GM21786 (cell line): Measurements from ENCODE around the gene ATAD3A.
"Not testable (repeated sequence)": the region's sequence is repeated elsewhere in the genome, so short reads cannot be mapped to it uniquely, and the experiment has no call there.

ENCODE experiments used
- ATAC-seq: cut with Tn5 transposase; IDR thresholded peaks from one replicate; pipeline ENCODE4 v1.9.1; 2021; ENCODE audit not compliant: unreplicated experiment

Gene ATAD3A

DNA sequence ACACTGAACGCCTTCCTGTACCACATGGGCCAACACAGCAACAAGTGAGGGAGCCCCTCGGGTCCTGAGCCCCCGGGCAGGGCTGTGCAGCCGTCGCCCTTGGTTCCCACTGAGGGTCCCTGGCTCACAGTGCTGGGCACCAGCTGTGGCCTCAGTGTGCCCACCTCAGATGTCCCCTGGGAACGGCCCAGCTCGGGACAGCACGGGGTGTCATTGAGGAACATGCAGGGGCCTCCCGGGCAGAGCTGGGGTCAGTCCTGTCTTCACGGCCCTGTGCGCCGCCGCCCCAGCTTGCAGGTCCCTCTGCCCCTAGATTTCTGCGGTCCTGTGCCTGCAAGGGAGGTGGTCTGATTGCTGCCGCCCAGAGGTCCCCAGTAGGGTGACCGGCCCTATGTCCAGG is 22.7 kb upstream of the ATAD3A start:
- ATAC-seq, result no peak

DNA sequence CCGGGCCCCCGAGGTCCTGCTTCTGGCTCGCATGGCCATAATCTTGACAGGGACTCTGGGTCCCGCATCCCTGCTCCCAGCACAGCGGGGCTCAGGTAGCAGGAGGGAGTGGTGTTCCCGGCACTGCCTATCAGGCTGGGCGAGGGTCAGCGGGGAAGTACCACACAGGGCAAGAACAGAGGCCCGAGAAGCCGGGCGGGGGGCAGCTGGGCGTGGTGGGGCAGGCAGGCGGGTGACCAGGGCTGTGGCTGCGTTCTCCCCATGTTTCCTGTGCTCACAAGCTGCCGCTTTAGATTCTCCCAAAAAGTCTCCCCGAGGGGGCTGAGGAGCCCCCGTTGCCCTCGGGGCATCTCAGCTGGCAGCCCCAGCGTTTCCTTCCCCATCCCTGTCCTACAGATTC is 22.1 kb upstream of the ATAD3A start:
- no peak for ATAC-seq

DNA sequence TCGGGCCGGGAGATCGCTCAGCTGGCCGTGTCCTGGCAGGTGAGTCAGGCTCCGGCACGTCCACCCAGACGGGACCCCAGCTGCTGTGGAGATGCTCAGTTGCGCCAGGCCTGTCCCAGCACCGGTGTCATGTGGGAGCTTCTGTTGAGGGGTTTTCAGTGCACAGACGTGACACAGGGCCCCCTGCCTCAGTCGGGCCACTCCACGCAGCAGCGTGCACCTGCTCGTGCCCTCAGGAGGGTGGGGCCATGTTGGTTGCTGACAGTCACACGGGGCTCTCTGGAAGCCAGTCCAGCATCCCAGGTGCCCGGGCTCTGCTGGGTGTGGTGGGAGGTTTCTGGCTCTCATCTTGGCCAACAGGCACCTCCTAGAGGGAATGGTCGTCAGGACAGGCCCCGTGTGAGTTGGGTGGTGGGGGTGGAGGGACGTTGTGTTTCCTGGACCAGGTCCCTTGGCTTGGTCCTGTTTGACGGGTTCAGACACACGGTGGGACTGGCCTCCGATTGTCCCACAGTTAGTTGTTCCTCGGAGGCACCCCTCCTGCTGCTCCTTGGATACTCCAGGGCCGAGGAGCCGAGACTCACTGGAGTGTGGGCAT is 21.2 kb upstream of the ATAD3A start:
- no peak for ATAC-seq

DNA sequence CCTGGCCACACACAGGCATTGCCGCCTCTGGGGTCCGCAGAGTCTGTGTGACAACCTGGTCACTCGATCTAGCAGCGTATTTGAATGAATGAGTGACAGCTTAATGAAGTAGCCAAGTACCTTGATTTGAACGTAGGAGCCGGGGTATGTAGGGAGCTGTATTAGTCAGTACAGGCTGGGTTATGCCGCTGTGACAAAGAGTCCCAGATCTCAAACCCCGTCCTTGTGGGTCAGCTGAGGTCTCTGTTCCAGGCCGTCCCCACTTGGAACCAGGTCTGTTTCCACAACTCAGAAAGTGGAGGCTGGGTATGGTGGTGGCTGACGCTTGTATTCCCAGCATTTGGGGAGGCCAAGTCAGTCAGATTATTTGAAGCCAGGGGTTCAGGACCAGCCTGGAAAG is 20.4 kb upstream of the ATAD3A start:
- ATAC-seq, result no peak

DNA sequence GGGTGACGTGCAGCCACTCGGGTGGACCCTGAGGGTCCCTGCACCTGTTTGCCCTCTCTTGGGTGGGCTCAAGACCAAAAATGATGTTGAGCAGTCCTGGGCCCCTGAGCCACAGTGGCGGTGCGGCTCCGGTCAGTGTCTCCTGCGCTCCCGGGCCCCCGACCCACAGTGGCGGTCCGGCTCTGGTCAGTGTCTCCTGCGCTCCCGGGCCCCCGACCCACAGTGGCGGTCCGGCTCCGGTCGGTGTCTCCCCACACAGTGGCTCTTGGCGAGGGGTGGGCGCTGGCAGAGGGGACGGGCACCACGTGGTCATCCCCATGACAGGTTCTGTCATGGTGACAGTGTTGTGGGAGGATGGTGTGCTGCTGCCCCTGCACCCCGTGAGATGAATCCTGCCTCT is 17.7 kb upstream of the ATAD3A start:
- ATAC-seq, result not testable (repeated sequence)

DNA sequence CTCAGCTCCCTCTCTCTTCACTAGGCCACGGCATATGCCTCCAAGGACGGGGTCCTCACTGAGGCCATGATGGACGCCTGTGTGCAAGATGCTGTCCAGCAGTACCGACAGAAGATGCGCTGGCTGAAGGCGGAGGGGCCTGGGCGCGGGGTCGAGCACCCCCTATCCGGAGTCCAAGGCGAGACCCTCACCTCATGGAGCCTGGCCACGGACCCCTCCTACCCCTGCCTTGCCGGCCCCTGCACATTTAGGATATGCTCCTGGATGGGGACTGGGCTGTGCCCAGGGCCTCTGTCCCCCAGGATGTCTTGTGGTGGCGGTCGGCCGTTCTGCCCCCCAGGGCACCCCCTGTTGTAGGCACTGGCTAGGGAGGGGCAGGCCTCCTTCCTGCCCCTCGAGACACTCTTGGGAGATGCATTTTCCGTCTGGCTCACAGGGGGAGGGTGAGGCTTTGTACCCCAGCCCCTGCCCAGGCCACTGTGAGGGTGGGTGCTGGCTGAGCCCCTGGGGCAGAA is 16.4 kb upstream of the ATAD3A start:
- not testable (repeated sequence) for ATAC-seq

DNA sequence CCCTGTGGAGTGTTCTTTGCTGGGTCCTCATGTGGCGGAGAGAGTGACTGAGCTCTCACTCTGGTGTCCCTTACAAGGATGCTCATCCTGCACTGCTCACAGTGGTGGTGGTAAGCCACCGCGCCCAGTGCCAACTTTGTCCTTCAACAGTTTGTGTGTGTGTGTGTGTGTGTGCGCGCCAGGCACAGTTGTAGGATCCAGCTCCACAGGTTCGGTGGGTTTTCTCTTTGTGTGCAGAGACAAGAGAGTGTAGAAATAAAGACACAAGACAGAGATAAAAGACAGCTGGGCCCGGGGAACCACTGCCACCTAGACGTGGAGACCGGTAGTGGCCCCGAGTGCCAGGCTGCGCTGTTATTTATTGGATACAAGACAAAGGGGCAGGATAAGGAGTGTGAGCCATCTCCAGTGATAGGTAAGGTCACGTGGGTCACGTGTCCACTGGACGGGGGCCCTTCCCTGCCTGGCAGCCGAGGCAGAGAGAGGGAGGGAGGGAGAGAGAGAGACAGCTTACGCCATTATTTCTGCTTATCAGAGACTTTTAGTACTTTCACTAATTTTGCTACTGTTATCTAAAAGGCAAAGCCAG is 7.1 kb upstream of the ATAD3A start:
- ATAC-seq, result not testable (repeated sequence)

DNA sequence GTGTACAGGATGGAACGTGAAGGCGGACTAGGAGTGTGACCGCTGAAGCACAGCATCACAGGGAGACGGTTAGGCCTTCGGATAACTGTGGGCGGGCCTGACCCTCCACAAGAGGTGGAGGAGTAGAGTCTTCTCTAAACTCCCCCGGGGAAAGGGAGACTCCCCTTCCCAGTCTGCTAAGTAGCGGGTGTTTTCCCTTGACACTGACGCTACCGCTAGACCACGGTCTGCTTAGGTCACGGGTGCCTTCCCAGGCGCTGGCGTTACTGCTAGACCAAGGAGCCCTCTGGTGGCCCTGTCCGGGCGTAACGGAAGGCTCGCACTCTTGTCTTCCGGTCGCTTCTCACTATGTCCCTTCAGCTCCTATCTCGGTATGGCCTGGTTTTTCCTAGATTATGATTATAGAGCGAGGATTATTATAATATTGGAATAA is 6.6 kb upstream of the ATAD3A start:
- ATAC-seq, result peak; percentile 65

DNA sequence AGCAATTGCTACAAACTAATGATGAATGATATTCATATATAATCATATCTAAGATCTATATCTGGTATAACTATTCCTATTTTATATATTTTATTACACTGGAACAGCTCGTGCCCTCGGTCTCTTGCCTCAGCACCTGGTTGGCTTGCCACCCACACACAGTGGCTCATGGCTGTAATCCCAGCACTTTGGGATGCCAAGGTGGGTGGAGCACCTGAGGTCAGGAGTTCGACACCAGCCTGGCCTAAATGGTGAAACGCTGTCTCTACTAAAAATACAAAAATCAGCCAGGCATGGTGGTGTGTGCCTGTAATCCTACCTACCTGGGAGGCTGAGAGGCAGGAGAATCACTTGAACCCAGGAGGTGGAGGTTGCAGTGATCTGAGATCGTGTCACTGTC is 6.2 kb upstream of the ATAD3A start:
- ATAC-seq, result not testable (repeated sequence)

DNA sequence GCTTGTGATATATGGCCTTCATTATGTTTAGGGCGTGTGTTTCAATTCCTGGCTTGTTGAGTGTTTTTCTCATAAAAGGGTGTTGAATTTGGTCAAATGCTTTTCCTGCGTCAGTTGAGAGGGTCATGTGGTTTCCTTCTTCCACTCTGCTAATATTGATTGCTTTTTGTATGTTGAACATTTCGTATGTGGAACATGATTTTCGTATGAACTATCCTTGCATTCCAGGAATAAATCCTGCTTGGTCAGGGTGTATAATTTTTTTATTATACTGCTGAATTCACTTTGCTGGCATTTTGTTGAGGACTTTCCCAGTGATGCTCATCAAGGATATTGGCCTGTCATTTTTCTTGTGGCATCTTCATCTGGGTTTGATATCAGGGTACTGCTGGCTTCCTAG is 4.7 kb upstream of the ATAD3A start:
- ATAC-seq, result no peak

DNA sequence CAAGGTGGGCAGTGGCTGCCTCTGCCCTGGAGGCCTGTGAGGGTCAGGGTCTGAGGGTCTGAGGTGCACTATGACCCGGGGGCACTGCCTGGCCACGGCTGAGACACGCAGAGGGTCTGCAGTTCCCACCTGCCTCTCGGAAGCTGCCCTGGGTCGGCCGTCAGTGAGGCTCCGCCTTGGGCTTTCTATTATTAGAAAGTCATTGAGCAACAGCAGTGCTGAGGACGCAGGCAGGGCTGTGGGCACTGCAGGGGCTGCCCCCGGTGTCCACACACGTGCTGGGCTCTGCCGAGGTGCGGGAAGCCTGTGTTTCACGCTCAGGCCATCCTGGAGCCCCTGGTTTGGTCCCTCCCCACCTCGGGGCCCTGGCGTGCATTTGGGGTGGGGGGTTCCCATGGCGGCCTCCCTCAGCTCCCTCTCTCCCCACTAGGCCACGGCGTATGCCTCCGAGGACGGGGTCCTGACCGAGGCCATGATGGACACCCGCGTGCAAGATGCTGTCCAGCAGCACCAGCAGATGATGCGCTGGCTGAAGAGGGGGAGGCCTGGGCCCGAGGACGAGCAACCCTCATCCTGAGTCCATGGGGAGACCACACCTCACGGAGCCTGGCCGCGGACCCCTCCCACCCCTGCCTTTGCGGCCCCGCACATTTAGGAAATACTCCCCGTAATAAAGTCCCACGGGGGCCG is 3.0 kb upstream of the ATAD3A start:
- ATAC-seq, result not testable (repeated sequence)

DNA sequence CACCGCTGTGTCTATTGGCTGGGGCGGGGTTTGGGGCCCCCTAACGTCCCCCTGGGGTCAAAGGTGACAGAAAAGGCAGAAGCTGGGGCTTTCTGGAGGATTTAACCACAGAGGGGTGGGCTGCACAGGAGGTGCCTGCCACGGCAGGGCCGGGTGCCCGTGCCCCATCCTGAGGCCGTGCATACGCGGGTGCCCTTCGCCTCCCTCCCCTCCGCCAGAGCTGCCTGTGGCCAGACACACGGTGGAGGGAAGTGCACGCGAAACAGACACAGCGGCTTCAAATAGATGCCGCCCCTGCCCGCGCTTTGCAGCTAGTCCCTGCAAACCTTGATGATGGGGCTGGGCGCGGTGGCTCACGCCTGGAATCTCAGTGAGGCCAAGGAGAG is 2.5 kb upstream of the ATAD3A start:
- not testable (repeated sequence) for ATAC-seq

DNA sequence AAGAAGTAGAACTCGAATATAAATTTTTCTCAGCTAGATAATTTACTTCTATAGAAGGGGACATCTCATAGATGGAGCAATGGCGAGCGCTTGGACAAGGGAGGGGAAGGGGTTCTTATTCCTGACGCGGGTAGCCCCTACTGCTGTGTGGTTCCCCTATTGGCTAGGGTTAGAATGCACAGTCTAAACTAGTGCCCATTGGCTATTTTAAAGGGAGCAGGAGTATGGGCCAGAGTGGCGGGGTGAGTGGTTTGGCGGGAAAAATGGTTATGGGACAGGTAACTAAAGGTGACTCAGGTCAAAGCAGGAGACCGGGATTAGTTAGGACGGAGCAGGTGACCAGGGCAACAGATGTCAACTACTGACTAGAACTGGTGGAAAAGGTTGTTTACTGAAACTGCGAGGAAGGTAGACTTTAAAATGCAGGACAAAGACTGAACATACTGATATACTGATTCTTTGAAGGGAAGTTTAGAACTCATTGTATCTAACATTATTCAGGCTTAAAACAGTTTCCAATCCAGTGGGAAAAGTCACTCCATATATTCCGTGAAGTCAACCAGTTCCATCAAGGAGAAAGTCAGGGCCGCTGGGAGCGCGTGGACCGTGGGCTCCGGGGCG is 940 bp upstream of the ATAD3A start:
- ATAC-seq, result no peak

DNA sequence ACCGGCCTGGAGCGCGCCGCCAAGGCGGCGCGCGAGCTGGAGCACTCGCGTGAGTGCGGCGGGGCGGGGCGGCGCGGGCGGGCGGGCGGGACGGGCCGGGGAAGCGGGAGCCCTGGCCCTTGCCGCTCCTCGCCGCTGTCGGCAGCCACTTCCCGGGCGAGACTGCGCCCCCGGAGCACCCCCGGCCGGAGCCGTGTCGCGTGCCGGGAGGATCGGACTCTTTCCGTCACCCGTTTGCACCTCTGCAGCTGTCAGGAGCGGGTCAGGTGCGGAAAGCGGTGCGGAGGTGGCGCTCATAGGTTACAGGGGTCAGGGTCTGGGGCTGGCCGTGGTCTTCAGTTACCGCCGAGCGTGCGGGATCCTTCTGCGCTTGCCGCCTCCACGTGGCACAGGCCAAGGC is 463 bp downstream of the ATAD3A start:
- not testable (repeated sequence) for ATAC-seq

DNA sequence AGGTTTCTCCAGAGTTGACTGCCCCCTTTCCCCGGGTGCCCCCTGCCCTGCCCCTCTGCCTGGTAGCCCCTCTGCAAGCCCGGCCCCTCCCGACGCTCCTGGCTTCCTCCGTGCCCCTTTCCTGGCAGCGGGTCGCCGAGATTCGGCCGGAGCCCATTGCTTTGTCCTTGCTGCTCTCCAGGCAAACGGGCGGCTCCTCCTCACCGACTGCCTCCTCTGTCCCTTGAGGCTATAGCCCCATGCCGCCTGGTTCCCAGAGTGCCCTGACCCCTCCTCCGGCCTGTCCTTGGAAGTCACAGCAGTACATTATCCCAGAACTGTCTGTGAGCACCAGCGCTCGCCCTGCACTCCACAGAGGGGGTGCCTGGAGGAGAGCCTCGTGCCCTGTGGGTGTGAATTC is 1.7 kb downstream of the ATAD3A start:
- ATAC-seq, result not testable (repeated sequence)

DNA sequence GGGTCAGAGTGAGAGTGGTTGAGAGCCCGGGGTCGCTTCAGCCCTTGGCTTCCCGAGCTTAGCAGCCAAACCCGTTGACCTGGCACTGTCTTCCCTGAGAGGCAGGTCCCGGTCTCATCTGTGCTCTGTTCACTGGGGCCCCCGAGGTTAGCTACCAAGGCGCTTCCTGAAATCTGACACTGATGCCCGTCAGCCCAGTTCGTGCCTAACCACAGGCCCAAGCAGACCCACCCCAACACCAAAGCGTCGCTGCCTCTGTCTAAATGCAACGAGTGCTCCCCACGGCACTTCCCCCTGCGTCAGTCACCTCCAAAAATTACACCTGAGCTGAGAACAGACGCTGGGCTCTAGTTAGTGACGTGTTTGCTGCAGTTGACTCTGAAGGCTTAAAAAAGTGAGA is 2.4 kb downstream of the ATAD3A start:
- ATAC-seq, result not testable (repeated sequence)

DNA sequence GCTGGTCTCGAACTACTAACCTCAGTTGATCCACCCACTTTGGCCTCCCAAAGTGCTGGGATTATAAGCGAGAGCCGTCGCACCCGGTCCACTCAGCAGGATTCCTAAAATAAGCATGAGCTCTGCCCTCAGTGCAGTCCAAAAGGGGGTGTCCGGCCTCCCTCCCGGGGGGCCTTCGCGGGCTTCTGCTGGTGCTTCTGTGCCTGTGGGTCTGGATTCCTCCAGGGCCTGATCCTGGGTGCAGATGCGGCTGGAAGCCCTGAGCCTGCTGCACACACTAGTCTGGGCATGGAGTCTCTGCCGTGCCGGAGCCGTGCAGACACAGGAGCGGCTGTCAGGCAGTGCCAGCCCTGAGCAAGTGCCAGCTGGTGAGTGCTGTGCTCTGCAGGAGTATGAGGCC is 5.0 kb downstream of the ATAD3A start:
- not testable (repeated sequence) for ATAC-seq

DNA sequence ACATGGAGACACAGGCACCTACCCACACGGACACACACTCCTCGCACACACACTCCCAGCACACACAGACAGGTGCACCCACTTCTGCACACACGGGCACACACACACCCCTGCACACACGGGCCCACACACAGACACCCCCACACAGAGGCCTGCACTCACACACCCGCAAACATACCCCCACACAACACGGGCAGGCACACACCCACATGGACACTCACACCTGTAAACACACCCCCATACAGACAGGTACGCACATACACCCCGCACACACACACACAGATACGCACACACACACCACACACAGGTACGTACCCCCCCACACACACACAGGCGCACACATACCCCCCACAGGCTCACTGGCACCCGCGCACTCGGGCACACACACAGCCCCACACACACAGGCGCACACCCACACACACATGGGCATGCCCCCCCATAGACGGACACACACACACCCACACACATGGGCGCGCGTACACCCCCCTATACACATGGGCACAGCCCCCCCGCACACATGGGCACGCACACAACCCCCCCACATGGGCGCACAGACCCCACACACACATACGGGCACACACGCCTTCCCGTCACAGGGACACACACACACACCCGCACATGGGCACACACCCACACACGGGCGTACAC is 6.1 kb downstream of the ATAD3A start:
- no peak for ATAC-seq

DNA sequence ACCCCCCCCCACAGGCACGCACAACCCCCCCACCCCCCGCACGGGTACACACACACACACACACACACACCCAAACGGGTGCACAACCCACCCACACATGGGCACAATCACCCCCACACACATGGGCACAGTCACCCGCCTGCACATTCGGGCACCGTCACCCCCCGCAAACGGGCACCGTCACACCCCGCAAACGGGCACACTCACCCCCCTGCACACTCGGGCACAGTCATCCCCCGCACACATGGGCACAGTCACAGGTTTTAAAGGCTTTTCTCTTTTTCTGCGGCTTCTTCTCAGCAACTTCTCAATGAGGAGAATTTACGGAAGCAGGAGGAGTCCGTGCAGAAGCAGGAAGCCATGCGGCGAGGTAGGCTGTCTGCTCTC is 6.7 kb downstream of the ATAD3A start:
- not testable (repeated sequence) for ATAC-seq

DNA sequence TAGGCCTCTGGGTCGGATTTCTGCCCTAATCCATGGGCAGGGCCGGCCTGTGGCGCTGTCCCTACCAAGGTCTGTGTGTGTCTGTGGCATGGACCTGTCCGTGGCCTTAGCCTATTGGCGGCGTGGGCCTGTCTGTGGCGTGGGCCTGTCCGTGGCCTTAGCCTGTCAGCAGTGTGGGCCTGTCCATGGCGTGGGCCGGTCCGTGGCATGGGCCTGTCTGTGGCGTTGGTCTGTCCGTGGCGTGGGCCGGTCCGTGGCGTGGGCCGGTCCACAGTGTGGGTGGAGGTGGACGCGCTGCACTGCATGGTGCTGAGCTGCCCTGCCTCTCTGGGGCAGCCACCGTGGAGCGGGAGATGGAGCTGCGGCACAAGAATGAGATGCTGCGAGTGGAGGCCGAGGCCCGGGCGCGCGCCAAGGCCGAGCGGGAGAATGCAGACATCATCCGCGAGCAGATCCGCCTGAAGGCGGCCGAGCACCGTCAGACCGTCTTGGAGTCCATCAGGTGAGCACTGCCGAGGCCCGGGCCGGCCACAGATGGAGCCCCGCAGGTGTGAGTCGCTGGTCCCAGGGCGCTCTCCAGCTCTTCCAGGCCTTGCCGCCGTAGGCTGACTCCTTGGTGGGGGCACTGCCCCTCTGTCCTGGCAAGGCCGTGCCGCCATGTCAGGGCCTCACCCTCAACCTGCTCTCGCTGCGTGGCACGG is 8.0 kb downstream of the ATAD3A start:
- ATAC-seq, result not testable (repeated sequence)

DNA sequence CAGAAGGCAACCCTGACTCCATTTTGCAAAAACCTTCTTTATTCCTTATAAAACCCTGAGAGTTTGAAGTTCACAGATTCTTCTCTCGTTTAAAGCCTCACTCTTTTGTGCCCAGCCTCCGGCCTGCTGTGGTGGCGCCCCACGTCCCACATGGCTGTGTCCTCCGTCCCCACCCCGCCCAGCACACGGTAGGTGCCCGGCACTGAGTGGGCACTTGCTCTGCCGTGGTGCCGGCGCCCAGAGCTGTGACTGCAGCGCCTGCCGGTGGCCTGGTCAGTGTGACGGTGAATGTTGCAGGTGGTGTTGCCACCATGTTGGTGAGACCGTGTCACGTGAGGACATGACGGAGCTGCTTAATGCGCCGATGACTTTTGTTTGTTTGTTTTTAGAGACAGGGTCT is 9.4 kb downstream of the ATAD3A start:
- ATAC-seq, result no peak
